SK-N-SH (cell line): ENCODE data around the gene CNPY4. TPM values are rescaled to one million over a fixed set of nuclear protein-coding genes. Genes with fewer than 3 reads are reported as not detected.

Experiments used
- CTCF ChIA-PET: fragments of 300-600, 350-600 bp; formaldehyde crosslinking; extraction: SDS; loops from one replicate; lab custom pipeline; 2021; lab: Yijun Ruan, JAX
- POLR2A ChIA-PET: fragments of 350-600 bp; sonication (Branson Sonifier 250); formaldehyde crosslinking; extraction: SDS; loops from one replicate; lab custom pipeline; 2020; ENCODE audit warnings: antibody characterized with exemption, inconsistent platforms; lab: Yijun Ruan, JAX
- DNase-seq: peaks from one replicate; pipeline ENCODE4 v3.0.0; 2012
- H2AFZ ChIP-seq: fragments of 200-600 bp; sonication (generic); 2 replicates; pipeline ENCODE4 v1.8.1; 2016; ENCODE audit warnings: antibody characterized with exemption, mild to moderate bottlenecking, low read depth
- H3F3A ChIP-seq: fragments of 200-600 bp; sonication (generic); replicated peaks from 2 replicates; pipeline ENCODE3; 2016; ENCODE audit warnings: antibody characterized with exemption, mild to moderate bottlenecking; ENCODE audit not compliant: insufficient read depth
- H3K27ac ChIP-seq, 2 experiments: fragments of 200-500 bp in 1 of 2; fragments of 200-600 bp in 1 of 2; sonication (Bioruptor generic) in 1 of 2; sonication (generic), shearing (Covaris generic) in 1 of 2; 2 replicates each; pipeline versions ENCODE4 v1.5.1 to v1.6.1; 2014 to 2016; ENCODE audit warnings: low read depth in 2 of 2, inconsistent platforms in 1 of 2, low read length in 1 of 2, mild to moderate bottlenecking in 1 of 2, mixed read lengths in 1 of 2
- H3K27me3 ChIP-seq: fragments of 200-600 bp; sonication (generic), shearing (Covaris generic); 2 replicates; pipeline ENCODE4 v1.6.1; 2016; ENCODE audit warnings: mixed run types; ENCODE audit not compliant: insufficient read depth
- H3K36me3 ChIP-seq, 2 experiments: fragments of 200-500 bp in 1 of 2; fragments of 200-600 bp in 1 of 2; sonication (Bioruptor generic) in 1 of 2; sonication (generic) in 1 of 2; replicated peaks in 1 of 2; 2 replicates each; pipeline versions ENCODE3 to v1.5.1; 2014 to 2016; ENCODE audit warnings: low read length in 1 of 2, mild to moderate bottlenecking in 1 of 2; ENCODE audit not compliant: insufficient read depth in 2 of 2, control insufficient read depth in 1 of 2
- H3K4me1 ChIP-seq, 2 experiments: fragments of 200-500 bp in 1 of 2; fragments of 200-600 bp in 1 of 2; sonication (Bioruptor generic) in 1 of 2; sonication (generic), shearing (Covaris generic) in 1 of 2; 2 replicates each; pipeline versions ENCODE4 v1.5.1 to v1.6.1; 2014 to 2016; ENCODE audit warnings: low read depth in 1 of 2, low read length in 1 of 2, mixed run types in 1 of 2; ENCODE audit not compliant: insufficient read depth in 2 of 2, control insufficient read depth in 1 of 2
- H3K4me2 ChIP-seq: fragments of 200-600 bp; sonication (generic), shearing (Covaris generic); 2 replicates; pipeline ENCODE4 v1.6.1; 2017; ENCODE audit warnings: mixed run types
- H3K4me3 ChIP-seq, 2 experiments: fragments of 200-500 bp in 1 of 2; fragments of 200-600 bp in 1 of 2; sonication (Bioruptor generic) in 1 of 2; sonication (generic), shearing (Covaris generic) in 1 of 2; 2 replicates each; pipeline versions ENCODE4 v1.5.1 to v1.8.1; 2014 to 2016; ENCODE audit warnings: low read depth in 2 of 2, inconsistent platforms in 1 of 2, low read length in 1 of 2, mild to moderate bottlenecking in 1 of 2, mixed read lengths in 1 of 2, moderate library complexity in 1 of 2
- H3K79me2 ChIP-seq: fragments of 200-600 bp; sonication (generic); 2 replicates; pipeline ENCODE4 v1.8.1; 2017; ENCODE audit warnings: mild to moderate bottlenecking; ENCODE audit not compliant: insufficient read depth
- H3K9ac ChIP-seq: fragments of 200-600 bp; sonication (generic); 2 replicates; pipeline ENCODE4 v1.6.1; 2017; ENCODE audit warnings: mixed run types
- H3K9me2 ChIP-seq: fragments of 200-600 bp; sonication (generic); 2 replicates; pipeline ENCODE4 v1.6.1; 2017; ENCODE audit warnings: mixed run types
- H3K9me3 ChIP-seq: fragments of 200-600 bp; sonication (generic); 2 replicates; pipeline ENCODE4 v1.6.1; 2017; ENCODE audit warnings: mixed run types, mild to moderate bottlenecking, moderate library complexity
- H4K20me1 ChIP-seq: fragments of 200-600 bp; sonication (generic); 2 replicates; pipeline ENCODE4 v1.6.1; 2017; ENCODE audit warnings: mild to moderate bottlenecking, mixed run types; ENCODE audit not compliant: insufficient read depth
- EP300 ChIP-seq, 2 experiments: IDR thresholded peaks; 2 replicates each; pipeline versions ENCODE4 v1.4.0 to v1.6.1; 2012; ENCODE audit warnings: borderline replicate concordance in 1 of 2, low read depth in 1 of 2, low read length in 1 of 2
- JUND ChIP-seq: IDR thresholded peaks from 2 replicates; pipeline ENCODE4 v1.4.0; 2012
- WGBS: methylation state at CpG from one replicate; pipeline ENCODE4 v1.1.6; 2017; ENCODE audit warnings: low lambda C conversion rate; 5-methylcytosine and 5-hydroxymethylcytosine counted together
- polyA plus RNA-seq, 3 experiments: library from polyadenylated mRNA; depleted of rRNA; stranded (reverse); fragments of >200 nt; gene quantifications; 2 replicates each; pipeline ENCODE4 v1.2.3, GENCODE V29; 2012
- TF ChIP-seq, protein P1 (sequence below): IDR thresholded peaks from 2 replicates; pipeline ENCODE4 v1.4.0; 2012; ENCODE audit warnings: low read depth
- TF ChIP-seq, protein P2 (sequence below): IDR thresholded peaks from 2 replicates; pipeline ENCODE4; 2012

The CNPY4 gene
- polyA plus RNA-seq, 1 of the 3 experiments (the other 2 are of a cell fraction), result 52.0 TPM

DNA sequence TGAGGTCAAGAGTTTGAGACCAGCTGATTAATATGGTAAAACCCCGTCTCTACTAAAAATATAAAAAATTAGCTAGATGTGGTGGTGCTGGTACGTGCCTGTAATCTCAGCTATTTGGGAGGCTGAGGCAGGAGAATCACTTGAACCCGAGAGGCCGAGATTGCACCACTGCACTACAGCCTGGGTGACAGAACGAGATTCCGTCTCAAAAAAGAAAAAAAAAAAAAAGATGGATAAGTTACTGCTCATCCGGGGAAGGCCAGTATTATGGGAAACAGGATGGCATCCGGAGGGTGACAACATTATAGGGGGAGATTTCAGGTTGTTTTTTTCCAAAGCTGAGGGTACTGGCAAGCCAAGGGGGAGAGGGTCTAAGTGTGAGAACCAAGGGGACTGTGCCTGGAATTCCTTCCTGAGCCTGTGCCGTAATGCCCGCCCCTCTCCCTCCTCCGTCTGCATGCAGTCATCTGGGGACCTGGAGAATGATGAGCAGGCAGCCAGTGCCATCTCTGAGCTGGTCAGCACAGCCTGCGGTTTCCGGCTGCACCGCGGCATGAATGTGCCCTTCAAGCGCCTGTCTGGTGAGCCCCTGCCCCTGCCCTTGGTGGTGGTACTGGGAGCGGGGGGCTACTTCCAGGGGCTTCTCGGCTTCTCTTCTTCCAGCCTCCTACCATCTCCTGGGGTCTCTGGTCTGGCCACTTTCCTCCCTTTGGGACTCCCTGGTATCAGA, 33.7 kb downstream of the CNPY4 start:
- Histone ChIP-seq H4K20me1 (peaks cover 20% of the 10 kb centered on the region), H3K9me2 (no peaks in the 10 kb centered on the region), H3K4me3 (no peak overlapping the region), H2AFZ (no peak overlapping the region), H3K9ac (no peak overlapping the region), H3F3A (peaks cover 17% of the 10 kb centered on the region), H3K27ac (no peak overlapping the region; a peak in 1 of 4 replicates), H3K36me3 (peaks cover 39 to 44% of the 10 kb centered on the region in 2 experiments), H3K27me3 (no peaks in the 10 kb centered on the region), H3K4me1 (peaks cover 18 to 24% of the 10 kb centered on the region in 2 experiments; a peak in 2 of 4 replicates), H3K9me3 (no peaks in the 10 kb centered on the region), H3K79me2 (peaks cover 73% of the 10 kb centered on the region), H3K4me2 (no peak overlapping the region)
- TF ChIP-seq, protein P1, sequence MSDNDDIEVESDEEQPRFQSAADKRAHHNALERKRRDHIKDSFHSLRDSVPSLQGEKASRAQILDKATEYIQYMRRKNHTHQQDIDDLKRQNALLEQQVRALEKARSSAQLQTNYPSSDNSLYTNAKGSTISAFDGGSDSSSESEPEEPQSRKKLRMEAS, result no peak
- TF ChIP-seq, protein P2, sequence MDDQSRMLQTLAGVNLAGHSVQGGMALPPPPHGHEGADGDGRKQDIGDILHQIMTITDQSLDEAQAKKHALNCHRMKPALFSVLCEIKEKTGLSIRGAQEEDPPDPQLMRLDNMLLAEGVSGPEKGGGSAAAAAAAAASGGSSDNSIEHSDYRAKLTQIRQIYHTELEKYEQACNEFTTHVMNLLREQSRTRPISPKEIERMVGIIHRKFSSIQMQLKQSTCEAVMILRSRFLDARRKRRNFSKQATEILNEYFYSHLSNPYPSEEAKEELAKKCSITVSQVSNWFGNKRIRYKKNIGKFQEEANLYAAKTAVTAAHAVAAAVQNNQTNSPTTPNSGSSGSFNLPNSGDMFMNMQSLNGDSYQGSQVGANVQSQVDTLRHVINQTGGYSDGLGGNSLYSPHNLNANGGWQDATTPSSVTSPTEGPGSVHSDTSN, result 0 out of 2 replicates have a peak, but pooled peaks have one; percentile 2
- WGBS, result 87% methylated on average over 13 of the region's 18 CpGs
- DNase-seq, result no peak
- POLR2A ChIA-PET, result interaction anchor here (1.1 kb wide), 1 partner anchor 27 kb away, joined by 3 read pairs; the partner anchor contains the start of gene MBLAC1
- CTCF ChIA-PET, result interaction anchor here (1.7 to 1.9 kb wide), 2 partner anchors 20 to 22 kb away, joined by 7 to 8 read pairs; no protein-coding TSS in a partner anchor

DNA sequence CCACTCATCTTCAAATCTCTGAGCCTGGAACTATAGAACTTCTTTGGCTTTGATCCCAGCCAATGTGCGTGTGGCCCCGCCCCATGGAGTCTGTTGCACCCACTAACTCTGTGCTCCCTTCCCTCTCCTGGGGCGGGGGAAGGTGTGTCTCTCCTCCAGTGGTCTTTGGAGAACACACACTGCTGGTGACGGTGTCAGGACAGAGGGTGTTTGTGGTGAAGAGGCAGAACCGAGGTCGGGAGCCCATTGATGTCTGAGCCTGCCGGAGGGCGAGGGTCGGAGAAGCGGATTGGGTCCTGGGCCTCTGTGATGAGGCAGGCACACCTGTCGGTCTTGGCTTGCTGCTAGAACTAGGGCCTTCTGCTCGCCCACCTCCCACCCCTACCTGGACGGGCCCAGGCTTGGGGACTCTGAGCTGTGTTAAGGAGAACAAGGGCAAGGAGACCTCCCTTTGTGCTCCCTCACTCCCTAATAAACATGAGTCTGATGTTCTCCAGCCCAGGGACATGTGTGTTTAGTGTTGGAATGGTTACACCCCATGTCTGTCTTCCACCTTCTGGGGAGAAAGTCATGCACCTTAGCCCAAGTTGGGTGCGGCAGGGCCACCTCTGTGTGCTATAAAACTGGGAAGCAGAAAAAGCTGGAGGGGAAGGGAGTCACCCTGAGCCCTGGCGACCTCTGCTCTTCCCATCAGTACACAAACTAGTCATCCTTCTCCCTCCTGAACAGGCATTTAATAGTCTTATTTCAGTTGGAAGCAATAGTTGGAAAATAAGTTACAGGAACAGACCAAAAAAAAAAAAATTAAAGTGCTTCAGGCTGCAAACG, 34.5 kb downstream of the CNPY4 start:
- Histone ChIP-seq H3K36me3 (peaks cover 39 to 44% of the 10 kb centered on the region in 2 experiments), H3F3A (peaks cover 15% of the 10 kb centered on the region), H3K79me2 (peaks cover 78% of the 10 kb centered on the region), H4K20me1 (peaks cover 20% of the 10 kb centered on the region), H3K27me3 (no peaks in the 10 kb centered on the region), H3K9me2 (no peaks in the 10 kb centered on the region), H3K4me1 (peaks cover 18 to 21% of the 10 kb centered on the region in 2 experiments; a peak in 2 of 4 replicates), H3K9me3 (no peaks in the 10 kb centered on the region), H3K9ac (no peak overlapping the region), H3K4me3 (no peak overlapping the region), H2AFZ (no peak overlapping the region), H3K27ac (no peak overlapping the region; a peak in 1 of 4 replicates), H3K4me2 (no peak overlapping the region)
- 92% methylated on average over 13 of the region's 16 CpGs for WGBS
- POLR2A ChIA-PET, result interaction anchor here (0.9 to 1.5 kb wide), 3 partner anchors 13 to 27 kb away, joined by 3 to 5 read pairs (median 4); partner anchors contain the start of gene MBLAC1
- DNase-seq, result peak; percentile 21
- CTCF ChIA-PET, result interaction anchor here (1.7 to 1.9 kb wide), 2 partner anchors 21 to 23 kb away, joined by 7 to 8 read pairs; no protein-coding TSS in a partner anchor
- no peak for TF ChIP-seq EP300 (IDR thresholded peaks at IDR 0.05; ENCODE audit: borderline replicate concordance in 1 of 2, low read depth in 1 of 2, low read length in 1 of 2)
- TF ChIP-seq, protein P2, result 0 out of 2 replicates have a peak, but pooled peaks have one; percentile 1
- TF ChIP-seq JUND, result 0 out of 2 replicates have a peak, but pooled peaks have one; percentile 13
